ENCODE results near the gene INPP4B.

INPP4B gene

DNA sequence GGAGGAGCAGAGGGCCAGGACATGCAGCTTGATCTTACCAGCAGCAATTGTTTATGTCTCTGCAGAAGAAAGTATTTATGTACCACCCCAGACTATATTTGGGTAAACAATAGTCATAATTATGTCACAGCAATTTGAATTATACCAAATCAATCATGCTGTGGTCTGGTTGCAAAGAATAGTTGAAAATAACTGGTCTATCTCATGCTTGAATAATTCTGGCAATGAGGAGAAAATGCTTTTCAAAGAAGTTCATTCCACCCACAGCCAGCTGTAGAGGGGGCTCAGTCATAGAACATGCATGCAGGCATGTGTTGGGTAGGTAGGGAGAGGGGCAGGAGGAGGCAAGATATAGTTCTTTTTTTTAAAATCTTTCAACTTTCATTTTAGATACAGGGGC is 810.5 kb downstream of the INPP4B start:
- no peak overlapping the region for H3K14ac ChIP-seq (ENCODE audit: low read length in 2 of 2)
- H2AFZ ChIP-seq (ENCODE audit: low read depth, low read length) = no peak overlapping the region
- H3K4me2 ChIP-seq (ENCODE audit: low read length, poor library complexity, severe bottlenecking) = no peak overlapping the region
- H3K27me3 ChIP-seq (ENCODE audit: control insufficient read depth in 1 of 2, insufficient read depth in 1 of 2, low read length in 2 of 2) = no peaks in the 10 kb centered on the region
- no peak overlapping the region for H4K8ac ChIP-seq (ENCODE audit: low read length)
- no peak overlapping the region for H2BK5ac ChIP-seq (ENCODE audit: low read depth, low read length, poor library complexity, severe bottlenecking)
- no peak overlapping the region for H3K4ac ChIP-seq (ENCODE audit: low read depth in 1 of 2, low read length in 2 of 2)
- H2BK120ac ChIP-seq (ENCODE audit: low read depth, low read length) = no peak overlapping the region
- no peak overlapping the region for H3K9ac ChIP-seq (ENCODE audit: low read length)
- H3K36me3 ChIP-seq (ENCODE audit: control insufficient read depth in 1 of 2, insufficient read depth in 2 of 2, low read depth in 1 of 2, low read length in 2 of 2) = no peaks in the 10 kb centered on the region
- peaks cover 4% of the 10 kb centered on the region for H3K79me1 ChIP-seq (replicated peaks; ENCODE audit: low read length, poor library complexity, severe bottlenecking)
- H4K91ac ChIP-seq (ENCODE audit: low read length) = no peak overlapping the region
- H3K18ac ChIP-seq (ENCODE audit: low read depth in 1 of 2, low read length in 2 of 2) = no peak overlapping the region
- H2BK15ac ChIP-seq (ENCODE audit: low read depth, poor library complexity, severe bottlenecking) = no peak overlapping the region
- H3K4me3 ChIP-seq (ENCODE audit: insufficient read depth in 1 of 2, low read depth in 1 of 2, low read length in 2 of 2) = no peak overlapping the region
- no peak for DNase-seq
- H2BK12ac ChIP-seq (ENCODE audit: low read length in 2 of 2) = no peak overlapping the region
- H3K27ac ChIP-seq (ENCODE audit: low read length, poor library complexity, severe bottlenecking) = peak overlapping the region; percentile 57
- H3K23ac ChIP-seq (ENCODE audit: low read length in 2 of 2) = no peak overlapping the region
- no peak overlapping the region for H2AK5ac ChIP-seq (ENCODE audit: low read length, severe bottlenecking)
- H3K4me1 ChIP-seq (ENCODE audit: control insufficient read depth, insufficient read depth, low read depth, low read length) = peaks cover 5% of the 10 kb centered on the region
- H3K9me3 ChIP-seq (ENCODE audit: control insufficient read depth, low read length) = no peaks in the 10 kb centered on the region

DNA sequence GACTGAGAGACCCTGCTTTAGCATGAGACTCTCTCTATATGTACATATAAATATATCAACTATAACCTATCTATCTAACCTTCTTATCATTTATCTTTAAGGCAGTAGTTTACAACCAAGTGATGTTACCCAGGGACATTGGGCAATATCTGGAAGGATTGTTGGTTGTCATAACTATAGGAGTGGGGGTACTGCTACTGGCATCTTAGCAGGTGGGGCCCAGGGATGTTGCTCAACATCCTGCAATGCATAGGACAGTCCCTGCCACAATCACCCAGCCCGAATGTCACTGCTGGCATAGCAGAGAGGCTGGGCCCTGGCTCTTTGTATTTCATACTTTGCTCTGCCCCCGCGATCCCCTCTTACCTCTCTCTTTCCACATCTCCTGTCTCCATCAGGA is 812.0 kb downstream of the INPP4B start:
- no peak overlapping the region for H4K91ac ChIP-seq (ENCODE audit: low read length)
- DNase-seq = no peak

GRCh38 chr4:142030010-142030409 is 816.1 kb downstream of the INPP4B start:
- Histone ChIP-seq H2BK5ac (ENCODE audit: low read depth, low read length, poor library complexity, severe bottlenecking) (no peak overlapping the region), H2BK120ac (ENCODE audit: low read depth, low read length) (no peak overlapping the region), H3K36me3 (ENCODE audit: control insufficient read depth in 1 of 2, insufficient read depth in 2 of 2, low read depth in 1 of 2, low read length in 2 of 2) (no peaks in the 10 kb centered on the region), H4K8ac (ENCODE audit: low read length) (no peak overlapping the region), H2AFZ (ENCODE audit: low read depth, low read length) (no peak overlapping the region), H3K4ac (ENCODE audit: low read depth in 1 of 2, low read length in 2 of 2) (no peak overlapping the region), H3K27me3 (ENCODE audit: control insufficient read depth in 1 of 2, insufficient read depth in 1 of 2, low read length in 2 of 2) (no peaks in the 10 kb centered on the region), H3K27ac (ENCODE audit: low read length, poor library complexity, severe bottlenecking) (no peak overlapping the region), H3K9ac (ENCODE audit: low read length) (no peak overlapping the region), H2BK12ac (ENCODE audit: low read length in 2 of 2) (no peak overlapping the region), H3K18ac (ENCODE audit: low read depth in 1 of 2, low read length in 2 of 2) (no peak overlapping the region), H4K91ac (ENCODE audit: low read length) (no peak overlapping the region), H3K14ac (ENCODE audit: low read length in 2 of 2) (no peak overlapping the region), H3K4me2 (ENCODE audit: low read length, poor library complexity, severe bottlenecking) (no peak overlapping the region), H3K4me1 (ENCODE audit: control insufficient read depth, insufficient read depth, low read depth, low read length) (peaks cover 2% of the 10 kb centered on the region), H3K23ac (ENCODE audit: low read length in 2 of 2) (no peak overlapping the region), H3K9me3 (ENCODE audit: control insufficient read depth, low read length) (no peaks in the 10 kb centered on the region), H2AK5ac (ENCODE audit: low read length, severe bottlenecking) (no peak overlapping the region), H3K4me3 (ENCODE audit: insufficient read depth in 1 of 2, low read depth in 1 of 2, low read length in 2 of 2) (no peak overlapping the region), H2BK15ac (ENCODE audit: low read depth, poor library complexity, severe bottlenecking) (no peak overlapping the region), H3K79me1 (replicated peaks; ENCODE audit: low read length, poor library complexity, severe bottlenecking) (peaks cover 4% of the 10 kb centered on the region)
- DNase-seq = no peak
- WGBS = 92% methylated on average over 3 of the region's 4 CpGs

More for the DNA sequence above, 812.0 kb downstream of the INPP4B start:
- Histone ChIP-seq H3K79me1 (replicated peaks; ENCODE audit: low read length, poor library complexity, severe bottlenecking) (peaks cover 4% of the 10 kb centered on the region), H2AFZ (ENCODE audit: low read depth, low read length) (no peak overlapping the region), H3K27ac (ENCODE audit: low read length, poor library complexity, severe bottlenecking) (no peak overlapping the region), H3K14ac (ENCODE audit: low read length in 2 of 2) (peak overlapping the region in 1 of 2 experiments; percentile 22), H2BK5ac (ENCODE audit: low read depth, low read length, poor library complexity, severe bottlenecking) (no peak overlapping the region), H3K36me3 (ENCODE audit: control insufficient read depth in 1 of 2, insufficient read depth in 2 of 2, low read depth in 1 of 2, low read length in 2 of 2) (no peaks in the 10 kb centered on the region), H2BK120ac (ENCODE audit: low read depth, low read length) (no peak overlapping the region), H3K9me3 (ENCODE audit: control insufficient read depth, low read length) (no peaks in the 10 kb centered on the region), H2BK12ac (ENCODE audit: low read length in 2 of 2) (no peak overlapping the region), H3K18ac (ENCODE audit: low read depth in 1 of 2, low read length in 2 of 2) (no peak overlapping the region), H3K4me2 (ENCODE audit: low read length, poor library complexity, severe bottlenecking) (no peak overlapping the region), H3K4me1 (ENCODE audit: control insufficient read depth, insufficient read depth, low read depth, low read length) (peaks cover 5% of the 10 kb centered on the region), H3K9ac (ENCODE audit: low read length) (no peak overlapping the region), H3K4me3 (ENCODE audit: insufficient read depth in 1 of 2, low read depth in 1 of 2, low read length in 2 of 2) (no peak overlapping the region), H3K4ac (ENCODE audit: low read depth in 1 of 2, low read length in 2 of 2) (no peak overlapping the region), H2AK5ac (ENCODE audit: low read length, severe bottlenecking) (peak overlapping the region; percentile 7), H3K27me3 (ENCODE audit: control insufficient read depth in 1 of 2, insufficient read depth in 1 of 2, low read length in 2 of 2) (no peaks in the 10 kb centered on the region), H3K23ac (ENCODE audit: low read length in 2 of 2) (no peak overlapping the region), H4K8ac (ENCODE audit: low read length) (no peak overlapping the region), H2BK15ac (ENCODE audit: low read depth, poor library complexity, severe bottlenecking) (no peak overlapping the region)
- 98% methylated on average over 3 of the region's 3 CpGs for WGBS

GRCh38 chr4:142021761-142022160 is 824.3 kb downstream of the INPP4B start:
- Histone ChIP-seq H3K4me3 (ENCODE audit: insufficient read depth in 1 of 2, low read depth in 1 of 2, low read length in 2 of 2) (no peak overlapping the region), H3K4me1 (ENCODE audit: control insufficient read depth, insufficient read depth, low read depth, low read length) (peaks cover 3% of the 10 kb centered on the region), H3K18ac (ENCODE audit: low read depth in 1 of 2, low read length in 2 of 2) (no peak overlapping the region), H3K4me2 (ENCODE audit: low read length, poor library complexity, severe bottlenecking) (no peak overlapping the region), H2AK5ac (ENCODE audit: low read length, severe bottlenecking) (no peak overlapping the region), H4K91ac (ENCODE audit: low read length) (no peak overlapping the region), H3K23ac (ENCODE audit: low read length in 2 of 2) (no peak overlapping the region), H4K8ac (ENCODE audit: low read length) (no peak overlapping the region), H3K27me3 (ENCODE audit: control insufficient read depth in 1 of 2, insufficient read depth in 1 of 2, low read length in 2 of 2) (no peaks in the 10 kb centered on the region), H3K9me3 (ENCODE audit: control insufficient read depth, low read length) (no peaks in the 10 kb centered on the region), H3K9ac (ENCODE audit: low read length) (no peak overlapping the region), H3K4ac (ENCODE audit: low read depth in 1 of 2, low read length in 2 of 2) (no peak overlapping the region), H2BK15ac (ENCODE audit: low read depth, poor library complexity, severe bottlenecking) (no peak overlapping the region), H3K27ac (ENCODE audit: low read length, poor library complexity, severe bottlenecking) (peak overlapping the region; percentile 64), H2BK5ac (ENCODE audit: low read depth, low read length, poor library complexity, severe bottlenecking) (no peak overlapping the region), H2BK12ac (ENCODE audit: low read length in 2 of 2) (no peak overlapping the region), H3K36me3 (ENCODE audit: control insufficient read depth in 1 of 2, insufficient read depth in 2 of 2, low read depth in 1 of 2, low read length in 2 of 2) (no peaks in the 10 kb centered on the region), H2BK120ac (ENCODE audit: low read depth, low read length) (no peak overlapping the region), H3K79me1 (replicated peaks; ENCODE audit: low read length, poor library complexity, severe bottlenecking) (no peaks in the 10 kb centered on the region), H2AFZ (ENCODE audit: low read depth, low read length) (no peak overlapping the region), H3K14ac (ENCODE audit: low read length in 2 of 2) (no peak overlapping the region)
- 100% methylated on average over 1 of the region's 2 CpGs for WGBS
- no peak for DNase-seq

All from mesenchymal stem cell (in vitro differentiated cells and primary cell).